IMR-90 (cell line): Measurements from ENCODE around the gene LIPH. TPM values are rescaled to one million over a fixed set of nuclear protein-coding genes. Genes with fewer than 3 reads are reported as not detected.
A peak's percentile ranks its signal among the peaks of the same experiment; 100 is the strongest.

Source experiments
- ATAC-seq: fragments of 200-7000 bp; cut with Tn5 transposase; 2 replicates; pipeline ENCODE4 v1.9.1; 2020; ENCODE audit warnings: low read depth, mild to moderate bottlenecking, moderate library complexity
- BruUV-seq: library from RNA; stranded (reverse); fragments of 400-500 nt; replicated peaks from 2 replicates; lab custom pipeline; 2021; lab: Mats Ljungman, UMichigan
- CTCF ChIA-PET: fragments of 300-600 bp; formaldehyde crosslinking; extraction: SDS; loops from one replicate; lab custom pipeline; 2021; ENCODE audit warnings: antibody characterized with exemption; lab: Yijun Ruan, JAX
- POLR2A ChIA-PET: fragments of 300-600 bp; sonication (Branson Sonifier 250); formaldehyde crosslinking; loops from one replicate; lab custom pipeline; 2022; ENCODE audit warnings: antibody characterized with exemption; ENCODE audit not compliant: unreplicated experiment; lab: Charles Lee
- DNase-seq: peaks from one replicate; pipeline ENCODE4 v3.0.0; 2013
- H2AFZ ChIP-seq: replicated peaks from 2 replicates; pipeline ENCODE3; 2013; ENCODE audit warnings: low read length, mild to moderate bottlenecking; ENCODE audit not compliant: poor library complexity
- H2AK5ac ChIP-seq: 2 replicates; pipeline ENCODE4 v1.6.1; 2013; ENCODE audit warnings: low read depth, low read length, inconsistent platforms
- H2AK9ac ChIP-seq: replicated peaks from 2 replicates; pipeline ENCODE3; 2013; ENCODE audit warnings: mild to moderate bottlenecking, low read depth, low read length, moderate library complexity; ENCODE audit not compliant: poor library complexity
- H2BK120ac ChIP-seq: 2 replicates; pipeline ENCODE4 v1.6.1; 2013; ENCODE audit warnings: low read depth, low read length, inconsistent platforms
- H2BK15ac ChIP-seq: 3 replicates; pipeline ENCODE4 v1.6.1; 2013; ENCODE audit warnings: low read depth, low read length, inconsistent platforms
- H2BK20ac ChIP-seq: 2 replicates; pipeline ENCODE4 v1.6.1; 2013; ENCODE audit warnings: low read depth, mild to moderate bottlenecking, inconsistent platforms, low read length, moderate library complexity
- H2BK5ac ChIP-seq: 2 replicates; pipeline ENCODE4 v1.6.1; 2013; ENCODE audit warnings: mild to moderate bottlenecking, low read depth, low read length, inconsistent platforms; ENCODE audit not compliant: poor library complexity, severe bottlenecking
- H3K14ac ChIP-seq: replicated peaks from 2 replicates; pipeline ENCODE4 v1.6.1; 2013; ENCODE audit warnings: low read depth, low read length, inconsistent platforms
- H3K18ac ChIP-seq: 2 replicates; pipeline ENCODE4 v1.6.1; 2013; ENCODE audit warnings: low read depth, low read length, control low read depth
- H3K23ac ChIP-seq: 2 replicates; pipeline ENCODE4 v1.6.1; 2013; ENCODE audit warnings: low read depth, low read length, inconsistent platforms
- H3K27ac ChIP-seq: 2 replicates; pipeline ENCODE4 v1.5.1; 2013; ENCODE audit warnings: mild to moderate bottlenecking, control low read depth, low read length; ENCODE audit not compliant: insufficient read depth
- H3K27me3 ChIP-seq: 2 replicates; pipeline ENCODE4 v1.6.1; 2013; ENCODE audit warnings: low read length; ENCODE audit not compliant: control insufficient read depth, insufficient read depth
- H3K36me3 ChIP-seq: 2 replicates; pipeline ENCODE4 v1.6.1; 2013; ENCODE audit warnings: low read length, mixed read lengths; ENCODE audit not compliant: control insufficient read depth, insufficient read depth
- H3K4ac ChIP-seq: 2 replicates; pipeline ENCODE4 v1.6.1; 2013; ENCODE audit warnings: low read depth, low read length, inconsistent platforms
- H3K4me1 ChIP-seq: 2 replicates; pipeline ENCODE4 v1.6.1; 2013; ENCODE audit warnings: low read length, mixed read lengths; ENCODE audit not compliant: control insufficient read depth, insufficient read depth
- H3K4me2 ChIP-seq: 2 replicates; pipeline ENCODE4 v1.6.1; 2013; ENCODE audit warnings: low read depth, mild to moderate bottlenecking, control low read depth, low read length, moderate library complexity
- H3K4me3 ChIP-seq: 2 replicates; pipeline ENCODE4 v1.5.1; 2013; ENCODE audit warnings: low read depth, mild to moderate bottlenecking, control low read depth, low read length, moderate library complexity; ENCODE audit not compliant: insufficient read depth
- H3K56ac ChIP-seq: 2 replicates; pipeline ENCODE4 v1.6.1; 2013; ENCODE audit warnings: low read length, inconsistent platforms; ENCODE audit not compliant: insufficient read depth; ENCODE audit errors: extremely low read depth
- H3K79me1 ChIP-seq, 2 experiments: 2 replicates each; pipeline ENCODE4 v1.6.1; 2013; ENCODE audit warnings: low read length in 2 of 2, inconsistent platforms in 1 of 2, low read depth in 1 of 2
- H3K9ac ChIP-seq: 2 replicates; pipeline ENCODE4 v1.6.1; 2013; ENCODE audit warnings: low read depth, low read length, control low read depth
- H3K9me1 ChIP-seq: 2 replicates; pipeline ENCODE4 v1.6.1; 2013; ENCODE audit warnings: low read length, inconsistent platforms; ENCODE audit not compliant: insufficient read depth
- H3K9me3 ChIP-seq: 2 replicates; pipeline ENCODE4 v1.6.1; 2013; ENCODE audit warnings: low read length; ENCODE audit not compliant: control insufficient read depth, insufficient read depth
- H4K20me1 ChIP-seq: 2 replicates; pipeline ENCODE4 v1.6.1; 2013; ENCODE audit warnings: low read length, inconsistent platforms; ENCODE audit not compliant: insufficient read depth
- H4K5ac ChIP-seq: 2 replicates; pipeline ENCODE4 v1.6.1; 2013; ENCODE audit warnings: mild to moderate bottlenecking, low read depth, low read length, control low read depth
- H4K8ac ChIP-seq, 2 experiments: 2 replicates each; pipeline ENCODE4 v1.6.1; 2013; ENCODE audit warnings: low read depth in 2 of 2, low read length in 2 of 2, control low read depth in 1 of 2, inconsistent platforms in 1 of 2
- H4K91ac ChIP-seq: 2 replicates; pipeline ENCODE4 v1.6.1; 2013; ENCODE audit warnings: low read depth, low read length, inconsistent platforms; ENCODE audit not compliant: insufficient read depth
- CEBPB ChIP-seq: IDR thresholded peaks from 2 replicates; pipeline ENCODE4 v1.6.1; 2012; ENCODE audit warnings: low read depth, low read length, improper control_type of control experiment
- CHD1 ChIP-seq: IDR thresholded peaks from 2 replicates; pipeline ENCODE4 v1.6.1; 2012; ENCODE audit warnings: low read depth, low read length, improper control_type of control experiment
- CTCF ChIP-seq: conservative IDR thresholded peaks from 2 replicates; pipeline ENCODE4 v1.5.1; 2012; ENCODE audit warnings: mild to moderate bottlenecking, low read depth, low read length, improper control_type of control experiment
- RCOR1 ChIP-seq: IDR thresholded peaks from 2 replicates; pipeline ENCODE4 v1.6.1; 2012; ENCODE audit warnings: mild to moderate bottlenecking, low read length, improper control_type of control experiment; ENCODE audit not compliant: insufficient replicate concordance
- WGBS, 2 experiments: methylation state at CpG; one replicate each; pipeline versions ENCODE4 v1.1.5 to v1.1.7; 2013; ENCODE audit warnings: missing lambda C conversion rate in 2 of 2; ENCODE audit not compliant: insufficient read length in 1 of 2; ENCODE audit errors: extremely low coverage in 2 of 2; 5-methylcytosine and 5-hydroxymethylcytosine counted together
- dilution Hi-C: fragments of 300-500 bp; cut with HindIII; formaldehyde crosslinking; loops from one replicate; pipeline ENCODE4 v1.14.3; 2018; ENCODE audit warnings: low sequenced_read_pairs; ENCODE audit not compliant: unreplicated experiment
- in situ Hi-C: fragments of 300-500 bp; cut with MboI; formaldehyde crosslinking; loops from 3 replicates; pipeline ENCODE4 v1.14.3; 2019; ENCODE audit warnings: low sequenced_read_pairs, inconsistent platforms, mixed read lengths
- intact Hi-C: fragments of 100-400 bp; cut with micrococcal nuclease; formaldehyde crosslinking; loops from 2 replicates; pipeline ENCODE4 v1.10.0; 2022
- polyA plus RNA-seq, 3 experiments: library from polyadenylated mRNA; depleted of rRNA; stranded (reverse); fragments of >200 nt; gene quantifications; 2 replicates each; pipeline ENCODE4 v1.2.3, GENCODE V29; 2012; ENCODE audit warnings: low replicate concordance in 1 of 3
- total RNA-seq: library from RNA; depleted of rRNA; stranded (reverse); fragments of >200 nt; gene quantifications from 2 replicates; pipeline ENCODE4 v1.2.3, GENCODE V29; 2012

Gene LIPH
- total and polyA plus RNA-seq, 2 of the 4 experiments (the other 2 are of a cell fraction) = 0.27 to 0.36 TPM

DNA sequence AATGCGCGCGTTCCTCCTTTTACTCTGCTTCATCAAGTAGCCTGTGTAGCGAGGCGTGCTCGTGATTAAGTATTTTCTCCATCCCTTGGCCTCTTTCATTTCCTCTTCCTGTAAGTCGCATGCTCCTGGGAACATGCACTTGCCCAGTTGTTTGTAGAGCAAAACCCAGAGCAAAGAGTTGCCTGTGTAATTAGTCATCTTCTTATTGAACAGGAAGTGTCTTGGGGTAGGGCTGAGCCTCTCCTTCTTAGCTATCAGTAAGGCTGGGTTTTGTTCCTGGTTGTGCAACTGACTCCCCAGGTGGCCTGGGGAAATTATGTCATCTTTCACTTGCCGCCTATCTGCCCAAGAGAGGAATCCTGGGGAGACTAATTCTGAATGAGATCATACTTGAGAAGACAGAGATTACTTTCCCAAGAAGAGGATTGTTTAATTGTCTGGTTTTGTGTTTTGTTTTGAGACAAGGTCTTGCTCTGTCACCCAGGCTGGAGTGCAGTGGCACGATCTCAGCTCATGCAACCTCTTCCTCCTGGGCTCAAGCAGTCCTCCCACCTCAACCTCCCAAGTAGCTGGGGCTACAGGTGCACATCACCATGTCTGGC is 14.9 kb downstream of the LIPH start:
- TF ChIP-seq CHD1 = no peak
- TF ChIP-seq RCOR1 = peak; percentile 59
- no peak for TF ChIP-seq CTCF
- peak; percentile 88 for TF ChIP-seq CEBPB
- no CpG with 5 or more reads among the region's 9 CpGs for WGBS, 2 experiments
- Histone ChIP-seq H4K20me1 (no peaks in the 10 kb centered on the region), H2BK120ac (no peak overlapping the region), H3K18ac (no peak overlapping the region), H3K23ac (no peak overlapping the region; the same call in 1 of the 2 replicates), H3K27me3 (peaks cover 7% of the 10 kb centered on the region; the same call in 1 of the 2 replicates), H3K4me3 (no peak overlapping the region), H2BK20ac (no peak overlapping the region), H3K4ac (no peak overlapping the region), H3K79me1 (no peaks in the 10 kb centered on the region), H2AK9ac (no peak overlapping the region), H3K56ac (no peak overlapping the region), H3K4me2 (no peak overlapping the region), H3K9ac (no peak overlapping the region), H3K27ac (no peak overlapping the region), H2BK15ac (no peak overlapping the region), H3K9me1 (no peaks in the 10 kb centered on the region; the same call in 1 of the 2 replicates), H2AK5ac (no peak overlapping the region), H2AFZ (peak overlapping the region; percentile 52), H3K36me3 (no peaks in the 10 kb centered on the region), H3K4me1 (no peaks in the 10 kb centered on the region), H2BK5ac (no peak overlapping the region), H4K91ac (no peak overlapping the region), H3K14ac (no peak overlapping the region), H4K5ac (no peak overlapping the region), H3K9me3 (no peaks in the 10 kb centered on the region), H4K8ac (no peak overlapping the region; a peak in 1 of 4 replicates)
- ATAC-seq (peak; percentile 85), DNase-seq (peak; percentile 80)
- CTCF ChIA-PET = no interaction called here
- in situ Hi-C loops = no loop called here
- dilution Hi-C loops = no loop called here
- POLR2A ChIA-PET = no interaction called here
- no TSS peak for BruUV-seq
- intact Hi-C loops = no loop called here
